NB4 (cell line): ENCODE results near the gene STK16.

Experiments used
- MAX ChIP-seq: IDR thresholded peaks from 2 replicates; pipeline ENCODE4 v1.6.1; 2011; ENCODE audit warnings: low read depth, low read length
- POLR2A ChIP-seq: IDR thresholded peaks from 2 replicates; pipeline ENCODE4 v1.6.1; 2011; ENCODE audit warnings: mild to moderate bottlenecking; ENCODE audit not compliant: insufficient read length; ENCODE audit errors: extremely low read depth
- TF ChIP-seq, protein P1 (sequence below): IDR thresholded peaks from one replicate; pipeline ENCODE4 v1.5.1; 2012; ENCODE audit warnings: low read depth, low read length

DNA sequence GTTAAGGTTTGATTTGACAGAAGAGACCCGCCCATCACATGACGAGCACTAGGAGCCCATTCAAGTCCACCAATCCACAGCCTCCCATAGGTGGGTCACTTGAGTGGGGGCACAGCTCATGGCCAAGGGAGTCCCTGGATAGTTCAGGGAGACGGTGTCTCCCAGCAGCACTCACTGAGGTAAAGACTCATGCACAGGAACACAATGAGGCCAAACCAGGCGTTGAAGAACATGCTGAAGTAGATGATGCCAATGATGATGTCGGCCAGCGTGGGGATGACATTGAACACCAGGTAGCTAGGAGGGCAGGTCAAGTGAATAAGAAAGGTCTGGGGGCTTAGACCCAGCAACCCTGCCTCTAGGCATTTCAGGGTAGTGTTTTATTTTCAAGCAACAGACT is 30.5 kb upstream of the STK16 start:
- TF ChIP-seq, protein P1, sequence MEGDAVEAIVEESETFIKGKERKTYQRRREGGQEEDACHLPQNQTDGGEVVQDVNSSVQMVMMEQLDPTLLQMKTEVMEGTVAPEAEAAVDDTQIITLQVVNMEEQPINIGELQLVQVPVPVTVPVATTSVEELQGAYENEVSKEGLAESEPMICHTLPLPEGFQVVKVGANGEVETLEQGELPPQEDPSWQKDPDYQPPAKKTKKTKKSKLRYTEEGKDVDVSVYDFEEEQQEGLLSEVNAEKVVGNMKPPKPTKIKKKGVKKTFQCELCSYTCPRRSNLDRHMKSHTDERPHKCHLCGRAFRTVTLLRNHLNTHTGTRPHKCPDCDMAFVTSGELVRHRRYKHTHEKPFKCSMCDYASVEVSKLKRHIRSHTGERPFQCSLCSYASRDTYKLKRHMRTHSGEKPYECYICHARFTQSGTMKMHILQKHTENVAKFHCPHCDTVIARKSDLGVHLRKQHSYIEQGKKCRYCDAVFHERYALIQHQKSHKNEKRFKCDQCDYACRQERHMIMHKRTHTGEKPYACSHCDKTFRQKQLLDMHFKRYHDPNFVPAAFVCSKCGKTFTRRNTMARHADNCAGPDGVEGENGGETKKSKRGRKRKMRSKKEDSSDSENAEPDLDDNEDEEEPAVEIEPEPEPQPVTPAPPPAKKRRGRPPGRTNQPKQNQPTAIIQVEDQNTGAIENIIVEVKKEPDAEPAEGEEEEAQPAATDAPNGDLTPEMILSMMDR = no peak
- TF ChIP-seq POLR2A (no peak), MAX (no peak)
